ENCODE data around the gene DLGAP3. TPM values are rescaled to one million over a fixed set of nuclear protein-coding genes. Genes with fewer than 3 reads are reported as not detected.

Gene DLGAP3
- polyA plus RNA-seq, 2 of the 4 experiments (the other 2 are of a cell fraction) = 0.05 TPM; not detected in 1

GRCh38 chr1:34918386-34918976 is 11.0 kb downstream of the DLGAP3 start:
- Histone ChIP-seq H3K9me3 (no peaks in the 10 kb centered on the region), H3K27ac (no peak overlapping the region), H3K4me2 (no peak overlapping the region), H3K4me3 (no peak overlapping the region), H3K4me1 (no peaks in the 10 kb centered on the region)
- DNase-seq (ENCODE audit: low read depth in 1 of 2, low spot score in 1 of 2) = no peak
- no peak; a peak in 1 of 6 replicates for ATAC-seq
- ChIA-PET POLR2A (no interaction called here), CTCF (interaction anchor here (0.6 to 1.0 kb wide), 2 partner anchors 202 to 403 kb away, joined by 3 to 4 read pairs; no protein-coding TSS in a partner anchor)
- WGBS (ENCODE audit: missing lambda C conversion rate) = 20% methylated on average over 11 of the region's 11 CpGs
- TF ChIP-seq ZSCAN20 (CRISPR knock-in tag; IDR thresholded peaks at IDR 0.05) (no peak), KDM5A (IDR thresholded peaks at IDR 0.05) (no peak), NR3C1 (IDR thresholded peaks at IDR 0.05) (no peak), HOXB13 (CRISPR knock-in tag; IDR thresholded peaks at IDR 0.05; ENCODE audit: low read depth) (no peak), FOXS1 (CRISPR knock-in tag; IDR thresholded peaks at IDR 0.05) (no peak), TFCP2L1 (CRISPR knock-in tag; IDR thresholded peaks at IDR 0.05) (no peak), MAZ (IDR thresholded peaks at IDR 0.05; ENCODE audit: borderline replicate concordance, low read depth, low read length) (no peak)
- FAIRE-seq = no peak

- Histone ChIP-seq H3K4me1 (no peaks in the 10 kb centered on the region), H3K9me3 (no peaks in the 10 kb centered on the region), H3K4me2 (no peak overlapping the region), H3K27ac (no peak overlapping the region), H3K4me3 (no peak overlapping the region)
- WGBS (ENCODE audit: missing lambda C conversion rate) = 69% methylated on average over 6 of the region's 6 CpGs
- no peak for ATAC-seq
- no peak for DNase-seq (ENCODE audit: low read depth in 1 of 2, low spot score in 1 of 2)
- no peak for FAIRE-seq
- ChIA-PET CTCF (interaction anchor here (1.5 kb wide), 1 partner anchor 64 kb away, joined by 4 read pairs; no protein-coding TSS in a partner anchor), POLR2A (no interaction called here)
- no peak for TF ChIP-seq HOXA7 (CRISPR knock-in tag; IDR thresholded peaks at IDR 0.05)
- no peak for TF ChIP-seq CBX2 (IDR thresholded peaks at IDR 0.05; ENCODE audit: borderline replicate concordance, low read depth)
- no peak for TF ChIP-seq ESRRA (IDR thresholded peaks at IDR 0.05; ENCODE audit: borderline replicate concordance, low read length)
- TF ChIP-seq E2F6 (IDR thresholded peaks at IDR 0.05; ENCODE audit: borderline replicate concordance, low read depth) = no peak
- no peak for TF ChIP-seq JUN (IDR thresholded peaks at IDR 0.05)
- TF ChIP-seq PBX3 (IDR thresholded peaks at IDR 0.05) = no peak
Observed at GRCh38 chr1:34917017-34917416, 12.4 kb downstream of the DLGAP3 start.

- no peaks in the 10 kb centered on the region for H3K4me1 ChIP-seq
- FAIRE-seq (no peak), DNase-seq (ENCODE audit: low read depth in 1 of 2, low spot score in 1 of 2) (no peak), ATAC-seq (no peak)
- 47% methylated on average over 4 of the region's 4 CpGs for WGBS (ENCODE audit: missing lambda C conversion rate)
- no peak overlapping the region for H3K27ac ChIP-seq
- no peaks in the 10 kb centered on the region for H3K9me3 ChIP-seq
- TF ChIP-seq TP53 (CRISPR knock-in tag; IDR thresholded peaks at IDR 0.05) (no peak), HES2 (IDR thresholded peaks at IDR 0.05) (no peak)
- POLR2A ChIA-PET = no interaction called here
- no peak overlapping the region for H3K4me3 ChIP-seq
- no peak overlapping the region for H3K4me2 ChIP-seq
- CTCF ChIA-PET = interaction anchor here (1.2 to 1.5 kb wide), 2 partner anchors 49 to 63 kb away, joined by 3 to 4 read pairs; no protein-coding TSS in a partner anchor
Observed at GRCh38 chr1:34916104-34916503, 13.3 kb downstream of the DLGAP3 start.

GRCh38 chr1:34915521-34915920 is 13.9 kb downstream of the DLGAP3 start:
- DNase-seq (ENCODE audit: low read depth in 1 of 2, low spot score in 1 of 2) (no peak), FAIRE-seq (no peak), ATAC-seq (no peak)
- Histone ChIP-seq H3K4me1 (no peaks in the 10 kb centered on the region), H3K27ac (no peak overlapping the region), H3K4me2 (no peak overlapping the region), H3K9me3 (no peaks in the 10 kb centered on the region), H3K4me3 (no peak overlapping the region)
- TF ChIP-seq GATA3 (IDR thresholded peaks at IDR 0.05; ENCODE audit: borderline replicate concordance) = no peak
- TF ChIP-seq HOXB5 (CRISPR knock-in tag; IDR thresholded peaks at IDR 0.05) = no peak
- TF ChIP-seq PBX3 (IDR thresholded peaks at IDR 0.05) = no peak
- TF ChIP-seq RFX5 (IDR thresholded peaks at IDR 0.05) = no peak
- no peak for TF ChIP-seq ESRRA (IDR thresholded peaks at IDR 0.05; ENCODE audit: borderline replicate concordance, low read length)
- no peak for TF ChIP-seq TFCP2L1 (CRISPR knock-in tag; IDR thresholded peaks at IDR 0.05)
- no peak for TF ChIP-seq POLR2AphosphoS2 (conservative IDR thresholded peaks at IDR 0.05; ENCODE audit: low read length)
- no peak for TF ChIP-seq CBX2 (IDR thresholded peaks at IDR 0.05; ENCODE audit: borderline replicate concordance, low read depth)
- no peak for TF ChIP-seq MAZ (IDR thresholded peaks at IDR 0.05; ENCODE audit: borderline replicate concordance, low read depth, low read length)
- no peak for TF ChIP-seq FOXS1 (CRISPR knock-in tag; IDR thresholded peaks at IDR 0.05)
- TF ChIP-seq EHF (CRISPR knock-in tag; IDR thresholded peaks at IDR 0.05) = no peak
- TF ChIP-seq SREBF2 (IDR thresholded peaks at IDR 0.05) = no peak
- no peak for TF ChIP-seq CEBPB (IDR thresholded peaks at IDR 0.05)
- no peak for TF ChIP-seq HDAC2 (IDR thresholded peaks at IDR 0.05)
- CTCF ChIA-PET = interaction anchor here (0.6 to 1.2 kb wide), 2 partner anchors 49 to 1267 kb away, joined by 3 read pairs; no protein-coding TSS in a partner anchor
- POLR2A ChIA-PET = no interaction called here
- 10% methylated on average over 3 of the region's 5 CpGs for WGBS (ENCODE audit: missing lambda C conversion rate)

All from A549 (cell line).